Measurements from ENCODE around the gene COL3A1. TPM values are rescaled to one million over a fixed set of nuclear protein-coding genes. Genes with fewer than 3 reads are reported as not detected.

COL3A1 gene
- total RNA-seq, 2 donors from 2014 or later, result 119 to 260 TPM

- H3K27ac ChIP-seq, result no peak overlapping the region
These were observed 48.3 kb downstream of the COL3A1 start for GRCh38 chr2:189022492-189022891.

GRCh38 chr2:189024901-189025618, 50.9 kb downstream of the COL3A1 start:
- Histone ChIP-seq H3K27me3 (no peaks in the 10 kb centered on the region), H3K4me1 (no peaks in the 10 kb centered on the region), H3K36me3 (no peaks in the 10 kb centered on the region), H3K27ac (no peak overlapping the region), H3K4me3 (no peak overlapping the region), H3K9ac (ENCODE audit: low read depth in 2 of 2, low read length in 2 of 2) (no peak overlapping the region), H3K9me3 (no peaks in the 10 kb centered on the region)
- no peak for DNase-seq
- TF ChIP-seq, protein P1, sequence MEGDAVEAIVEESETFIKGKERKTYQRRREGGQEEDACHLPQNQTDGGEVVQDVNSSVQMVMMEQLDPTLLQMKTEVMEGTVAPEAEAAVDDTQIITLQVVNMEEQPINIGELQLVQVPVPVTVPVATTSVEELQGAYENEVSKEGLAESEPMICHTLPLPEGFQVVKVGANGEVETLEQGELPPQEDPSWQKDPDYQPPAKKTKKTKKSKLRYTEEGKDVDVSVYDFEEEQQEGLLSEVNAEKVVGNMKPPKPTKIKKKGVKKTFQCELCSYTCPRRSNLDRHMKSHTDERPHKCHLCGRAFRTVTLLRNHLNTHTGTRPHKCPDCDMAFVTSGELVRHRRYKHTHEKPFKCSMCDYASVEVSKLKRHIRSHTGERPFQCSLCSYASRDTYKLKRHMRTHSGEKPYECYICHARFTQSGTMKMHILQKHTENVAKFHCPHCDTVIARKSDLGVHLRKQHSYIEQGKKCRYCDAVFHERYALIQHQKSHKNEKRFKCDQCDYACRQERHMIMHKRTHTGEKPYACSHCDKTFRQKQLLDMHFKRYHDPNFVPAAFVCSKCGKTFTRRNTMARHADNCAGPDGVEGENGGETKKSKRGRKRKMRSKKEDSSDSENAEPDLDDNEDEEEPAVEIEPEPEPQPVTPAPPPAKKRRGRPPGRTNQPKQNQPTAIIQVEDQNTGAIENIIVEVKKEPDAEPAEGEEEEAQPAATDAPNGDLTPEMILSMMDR (IDR thresholded peaks at IDR 0.05), result no peak
- intact Hi-C loops (cut with DNase I), result no loop called here

More at GRCh38 chr2:189022492-189022891, 48.3 kb downstream of the COL3A1 start:
- H3K27me3 ChIP-seq, result no peaks in the 10 kb centered on the region
- no peak overlapping the region for H3K4me3 ChIP-seq
- TF ChIP-seq, protein P1 (IDR thresholded peaks at IDR 0.05), result no peak
- no peaks in the 10 kb centered on the region for H3K9me3 ChIP-seq
- H3K36me3 ChIP-seq, result no peaks in the 10 kb centered on the region
- no peak overlapping the region for H3K9ac ChIP-seq (ENCODE audit: low read depth in 2 of 2, low read length in 2 of 2)
- no peaks in the 10 kb centered on the region for H3K4me1 ChIP-seq
- intact Hi-C loops (cut with DNase I), result no loop called here
- DNase-seq, result no peak

DNA sequence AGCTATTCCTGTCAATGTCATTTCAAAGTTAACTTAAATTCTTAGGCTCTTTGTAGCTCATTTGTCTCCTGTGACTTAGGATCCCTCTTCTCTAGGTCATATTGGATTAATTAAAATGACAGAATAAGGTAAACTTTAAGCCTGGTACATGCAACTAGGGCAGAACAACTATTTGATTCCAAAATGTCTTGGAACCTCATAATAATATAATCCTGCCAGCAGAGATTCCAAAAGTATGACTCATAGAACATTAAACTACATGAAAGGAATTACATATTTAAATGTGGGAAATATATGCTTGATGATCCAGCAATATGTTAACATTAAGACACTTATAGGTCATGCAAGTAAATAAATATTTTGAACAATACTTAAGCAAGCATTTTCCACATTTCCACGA, 63.3 kb downstream of the COL3A1 start:
- Histone ChIP-seq H3K4me1 (no peaks in the 10 kb centered on the region), H3K36me3 (no peaks in the 10 kb centered on the region), H3K27me3 (no peaks in the 10 kb centered on the region), H3K4me3 (no peak overlapping the region), H3K9ac (ENCODE audit: low read depth in 2 of 2, low read length in 2 of 2) (no peak overlapping the region), H3K9me3 (no peaks in the 10 kb centered on the region), H3K27ac (no peak overlapping the region)
- TF ChIP-seq, protein P1 (IDR thresholded peaks at IDR 0.05), result no peak
- DNase-seq, result no peak
- intact Hi-C loops (cut with DNase I), result no loop called here

- no peaks in the 10 kb centered on the region for H3K9me3 ChIP-seq
- no peaks in the 10 kb centered on the region for H3K36me3 ChIP-seq
- intact Hi-C loops (cut with DNase I), result no loop called here
- H3K4me3 ChIP-seq, result no peak overlapping the region
- H3K4me1 ChIP-seq, result no peaks in the 10 kb centered on the region
- no peaks in the 10 kb centered on the region for H3K27me3 ChIP-seq
- H3K9ac ChIP-seq (ENCODE audit: low read depth in 2 of 2, low read length in 2 of 2), result no peak overlapping the region
- TF ChIP-seq, protein P1 (IDR thresholded peaks at IDR 0.05), result no peak
- DNase-seq, result no peak
- H3K27ac ChIP-seq, result no peak overlapping the region
These were observed 71.7 kb downstream of the COL3A1 start for GRCh38 chr2:189045836-189046235.

DNA sequence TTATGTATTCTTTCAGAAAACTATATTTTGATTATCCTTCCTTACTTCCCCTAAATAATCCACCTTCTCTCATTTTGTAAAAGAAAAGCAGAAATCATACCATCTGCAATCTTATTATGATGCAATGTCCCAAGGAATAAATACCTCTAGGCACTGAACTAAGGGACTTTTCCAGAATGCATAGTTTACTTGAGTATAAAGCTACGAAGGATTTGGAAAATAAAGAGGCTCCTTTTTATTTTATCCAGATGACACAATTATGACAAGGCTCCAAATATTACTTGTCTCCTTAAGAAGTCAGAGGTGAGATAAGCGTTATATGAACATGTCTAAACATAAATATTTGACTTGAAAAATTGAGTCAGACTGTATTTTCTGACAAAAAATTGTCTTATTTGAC, 72.1 kb downstream of the COL3A1 start:
- H3K9ac ChIP-seq (ENCODE audit: low read depth in 2 of 2, low read length in 2 of 2), result no peak overlapping the region
- no peak overlapping the region for H3K27ac ChIP-seq
- H3K4me1 ChIP-seq, result no peaks in the 10 kb centered on the region
- no peak overlapping the region for H3K4me3 ChIP-seq
- intact Hi-C loops (cut with DNase I), result no loop called here
- no peaks in the 10 kb centered on the region for H3K9me3 ChIP-seq
- TF ChIP-seq, protein P1 (IDR thresholded peaks at IDR 0.05), result no peak
- no peaks in the 10 kb centered on the region for H3K27me3 ChIP-seq
- DNase-seq, result no peak
- H3K36me3 ChIP-seq, result no peaks in the 10 kb centered on the region

Data from colonic mucosa (tissue), 4 donors.